HepG2 (cell line): Measurements from ENCODE around the gene WDFY1. TPM values are rescaled to one million over a fixed set of nuclear protein-coding genes. Genes with fewer than 3 reads are reported as not detected.

ENCODE experiments used
- ATF6 ChIP-seq: sonication (generic); formaldehyde crosslinking; conservative IDR thresholded peaks from 2 replicates; pipeline ENCODE4 v1.4.0; 2020; ENCODE audit warnings: missing genetic modification reagents
- HOMEZ ChIP-seq: IDR thresholded peaks from 2 replicates; pipeline ENCODE4 v1.6.1; 2016; ENCODE audit warnings: low read depth
- LCORL ChIP-seq, 2 experiments: fragments of 450-650 bp in 1 of 2; sonication (generic) in 1 of 2; formaldehyde crosslinking in 1 of 2; IDR thresholded peaks; 2 replicates each; pipeline versions ENCODE4 v1.5.0 to v1.6.1; 2017 to 2020; ENCODE audit warnings: antibody characterized with exemption in 1 of 2, missing genetic modification reagents in 1 of 2
- MED1 ChIP-seq: sonication (generic); formaldehyde crosslinking; IDR thresholded peaks from 2 replicates; pipeline ENCODE4 v1.4.0; 2020; ENCODE audit warnings: missing genetic modification reagents
- NFRKB ChIP-seq: fragments of 450-650 bp; IDR thresholded peaks from 2 replicates; pipeline ENCODE4 v1.6.1; 2017
- RFX3 ChIP-seq: IDR thresholded peaks from 2 replicates; pipeline ENCODE4 v1.6.1; 2016; ENCODE audit warnings: missing biosample characterization, missing genetic modification reagents
- TBX3 ChIP-seq: fragments of 450-650 bp; IDR thresholded peaks from 2 replicates; pipeline ENCODE4 v1.6.1; 2017; ENCODE audit warnings: antibody characterized with exemption, mild to moderate bottlenecking, inconsistent platforms, borderline replicate concordance
- ZBTB42 ChIP-seq: sonication (generic); formaldehyde crosslinking; IDR thresholded peaks from 2 replicates; pipeline ENCODE4 v1.5.0; 2020; ENCODE audit warnings: mild to moderate bottlenecking, missing genetic modification reagents
- ZNF205 ChIP-seq: IDR thresholded peaks from 2 replicates; pipeline ENCODE4 v1.6.1; 2018; ENCODE audit warnings: missing biosample characterization, missing genetic modification reagents
- ZNF607 ChIP-seq: sonication (generic); formaldehyde crosslinking; IDR thresholded peaks from 2 replicates; pipeline ENCODE4 v1.5.1; 2020; ENCODE audit warnings: missing genetic modification reagents, mild to moderate bottlenecking, borderline replicate concordance
- ZNF703 ChIP-seq: sonication (generic); formaldehyde crosslinking; IDR thresholded peaks from 2 replicates; pipeline ENCODE4 v1.5.1; 2020; ENCODE audit warnings: missing genetic modification reagents, mild to moderate bottlenecking, moderate library complexity, borderline replicate concordance
- ZNF704 ChIP-seq: sonication (generic); formaldehyde crosslinking; IDR thresholded peaks from 2 replicates; pipeline ENCODE4 v1.8.1; 2023; ENCODE audit warnings: mild to moderate bottlenecking, inconsistent platforms, moderate library complexity, missing genetic modification reagents, borderline replicate concordance
- polyA plus RNA-seq, 8 experiments: library from polyadenylated mRNA; depleted of rRNA in 3 of 8; stranded (reverse) in 7 of 8; unstranded in 1 of 8; fragments of >200 nt; fragmentation: Illumina TruSeq in 4 of 8; extraction: Trizol in 4 of 8; gene quantifications; 2 replicates each; pipeline versions ENCODE4 v1.2.1 to v1.2.3, GENCODE V29; 2011 to 2016; ENCODE audit warnings: low read depth in 4 of 8, missing spikeins in 1 of 8, mixed read lengths in 1 of 8; ENCODE audit not compliant: insufficient read depth in 1 of 8
- total RNA-seq, 5 experiments: library from RNA; depleted of rRNA; stranded (reverse); fragments of >200 nt; fragmentation: Illumina TruSeq; extraction: Trizol; gene quantifications; 2 replicates each; pipeline ENCODE4 v1.2.3, GENCODE V29; 2016; ENCODE audit warnings: low read depth in 1 of 5

Gene WDFY1
- total and polyA plus RNA-seq, 2 of the 13 experiments (the other 11 are each of a cell fraction or from before 2014, with no cell fraction given), result 77.0 to 78.4 TPM

- TF ChIP-seq ZNF205 (CRISPR knock-in tag) (no peak), ZNF703 (no peak), ATF6 (CRISPR knock-in tag) (no peak), LCORL (IDR thresholded peaks at IDR 0.05) (no peak), LCORL (CRISPR knock-in tag; IDR thresholded peaks at IDR 0.05) (no peak), RFX3 (no peak), NFRKB (no peak), ZBTB42 (no peak), ZNF607 (no peak), ZNF704 (CRISPR knock-in tag) (no peak), TBX3 (no peak), MED1 (no peak), HOMEZ (no peak)
Observed at GRCh38 chr2:223856021-223856420, 89.1 kb downstream of the WDFY1 start (continued).
